Smooth muscle cell (in vitro differentiated cells): ENCODE measurements around the gene MICU2. TPM values are rescaled to one million over a fixed set of nuclear protein-coding genes. Genes with fewer than 3 reads are reported as not detected.
A peak's percentile ranks its signal among the peaks of the same experiment; 100 is the strongest.

Experiments used
- DNase-seq: peaks from one replicate; lab custom pipeline; 2025; ENCODE audit not compliant: unreplicated experiment; lab: John Stamatoyannopoulos, UW
- H2AFZ ChIP-seq: fragments of 200-600 bp; sonication (generic); 2 replicates; pipeline ENCODE4 v1.6.0; 2016; ENCODE audit warnings: antibody characterized with exemption, low read depth, mild to moderate bottlenecking
- H3F3A ChIP-seq: fragments of 200-600 bp; sonication (generic); 2 replicates; pipeline ENCODE4 v1.6.0; 2017; ENCODE audit warnings: antibody characterized with exemption, low read depth
- H3K27ac ChIP-seq: fragments of 200-600 bp; sonication (generic); 2 replicates; pipeline ENCODE4 v1.5.1; 2016; ENCODE audit warnings: low read depth, mild to moderate bottlenecking
- H3K27me3 ChIP-seq: fragments of 200-600 bp; sonication (generic); 2 replicates; pipeline ENCODE4 v1.6.1; 2016; ENCODE audit warnings: low read depth, mild to moderate bottlenecking
- H3K36me3 ChIP-seq: fragments of 200-600 bp; sonication (generic); 2 replicates; pipeline ENCODE4 v1.5.1; 2016; ENCODE audit warnings: low read depth
- H3K4me1 ChIP-seq: fragments of 200-600 bp; sonication (generic); 2 replicates; pipeline ENCODE4 v1.5.1; 2016; ENCODE audit warnings: low read depth
- H3K4me2 ChIP-seq: fragments of 200-600 bp; sonication (generic); 2 replicates; pipeline ENCODE4 v1.6.0; 2016; ENCODE audit warnings: mild to moderate bottlenecking
- H3K4me3 ChIP-seq: fragments of 200-600 bp; sonication (generic); 2 replicates; pipeline ENCODE4 v1.5.1; 2016; ENCODE audit warnings: mild to moderate bottlenecking
- H3K79me2 ChIP-seq: fragments of 200-600 bp; sonication (generic); 2 replicates; pipeline ENCODE4 v1.6.0; 2016; ENCODE audit warnings: low read depth, mild to moderate bottlenecking
- H3K9ac ChIP-seq: fragments of 200-600 bp; sonication (generic); 2 replicates; pipeline ENCODE4 v1.6.0; 2016; ENCODE audit warnings: low read depth
- H3K9me3 ChIP-seq: fragments of 200-600 bp; sonication (generic); replicated peaks from 2 replicates; pipeline ENCODE4 v1.5.1; 2016; ENCODE audit warnings: low read depth
- H4K20me1 ChIP-seq: fragments of 200-600 bp; sonication (generic); 2 replicates; pipeline ENCODE4 v1.6.0; 2016; ENCODE audit warnings: low read depth
- CTCF ChIP-seq: fragments of 200-600 bp; sonication (generic); IDR thresholded peaks from 2 replicates; pipeline ENCODE4 v1.5.1; 2017; ENCODE audit warnings: borderline replicate concordance, mild to moderate bottlenecking, antibody characterized with exemption; ENCODE audit not compliant: insufficient read depth, poor library complexity, severe bottlenecking
- WGBS: methylation state at CpG from one replicate; pipeline ENCODE4 v1.1.7; 2016; ENCODE audit warnings: low lambda C conversion rate; 5-methylcytosine and 5-hydroxymethylcytosine counted together
- polyA plus RNA-seq: library from polyadenylated mRNA; unstranded; fragments of >200 nt; fragmentation: Nextera tagmentation; extraction: Ambion mirVana; gene quantifications from 2 replicates; pipeline ENCODE4 v1.2.1, GENCODE V29; 2016
- total RNA-seq: library from RNA; depleted of rRNA; stranded (reverse); fragments of >200 nt; gene quantifications from 2 replicates; pipeline ENCODE4 v1.2.3, GENCODE V29; 2014

The MICU2 gene
- total and polyA plus RNA-seq, 2 experiments from 2014 or later: 40.2 to 86.5 TPM

GRCh38 chr13:21534760-21535159 is 69.2 kb downstream of the MICU2 start:
- Histone ChIP-seq H4K20me1 (peaks cover 3% of the 10 kb centered on the region), H3K27me3 (no peaks in the 10 kb centered on the region), H3K4me2 (no peak overlapping the region), H3F3A (peaks cover 3% of the 10 kb centered on the region), H3K36me3 (no peaks in the 10 kb centered on the region), H3K9me3 (no peaks in the 10 kb centered on the region), H3K9ac (no peak overlapping the region), H3K79me2 (no peaks in the 10 kb centered on the region), H2AFZ (no peak overlapping the region), H3K4me3 (no peak overlapping the region), H3K4me1 (no peaks in the 10 kb centered on the region), H3K27ac (no peak overlapping the region)
- DNase-seq: no peak
- TF ChIP-seq CTCF: no peak
- 96% methylated on average over 1 of the region's 1 CpG for WGBS

GRCh38 chr13:21531455-21531854 is 72.5 kb downstream of the MICU2 start:
- no peaks in the 10 kb centered on the region for H3K9me3 ChIP-seq
- no peak overlapping the region for H3K27ac ChIP-seq
- H3K9ac ChIP-seq: no peak overlapping the region
- DNase-seq: no peak
- no peak overlapping the region for H2AFZ ChIP-seq
- H3K4me1 ChIP-seq: no peaks in the 10 kb centered on the region
- H3K79me2 ChIP-seq: no peaks in the 10 kb centered on the region
- H3K36me3 ChIP-seq: no peaks in the 10 kb centered on the region
- H3K4me3 ChIP-seq: no peak overlapping the region
- no peaks in the 10 kb centered on the region for H3K27me3 ChIP-seq
- H3K4me2 ChIP-seq: no peak overlapping the region
- WGBS: 94% methylated on average over 5 of the region's 5 CpGs
- H3F3A ChIP-seq: peaks cover 4% of the 10 kb centered on the region
- peaks cover 7% of the 10 kb centered on the region for H4K20me1 ChIP-seq
- no peak for TF ChIP-seq CTCF

GRCh38 chr13:21530656-21531055 is 73.3 kb downstream of the MICU2 start:
- WGBS: 96% methylated on average over 11 of the region's 11 CpGs
- Histone ChIP-seq H3K27ac (no peak overlapping the region), H3K79me2 (no peaks in the 10 kb centered on the region), H4K20me1 (peaks cover 7% of the 10 kb centered on the region), H3K4me3 (no peak overlapping the region), H3K9me3 (no peaks in the 10 kb centered on the region), H3K36me3 (no peaks in the 10 kb centered on the region), H3K27me3 (no peaks in the 10 kb centered on the region), H2AFZ (no peak overlapping the region), H3F3A (peaks cover 4% of the 10 kb centered on the region), H3K9ac (no peak overlapping the region), H3K4me1 (no peaks in the 10 kb centered on the region), H3K4me2 (no peak overlapping the region)
- no peak for TF ChIP-seq CTCF
- DNase-seq: no peak

GRCh38 chr13:21529146-21529893 is 74.7 kb downstream of the MICU2 start:
- no peak overlapping the region for H2AFZ ChIP-seq
- no peaks in the 10 kb centered on the region for H3K4me1 ChIP-seq
- DNase-seq: no peak
- no peaks in the 10 kb centered on the region for H3K9me3 ChIP-seq
- H3F3A ChIP-seq: peaks cover 4% of the 10 kb centered on the region
- no peaks in the 10 kb centered on the region for H3K27me3 ChIP-seq
- TF ChIP-seq CTCF: no peak
- no peak overlapping the region for H3K4me2 ChIP-seq
- H3K9ac ChIP-seq: no peak overlapping the region
- H4K20me1 ChIP-seq: peaks cover 4% of the 10 kb centered on the region
- H3K27ac ChIP-seq: peak overlapping the region; percentile 16
- WGBS: 88% methylated on average over 3 of the region's 3 CpGs
- no peak overlapping the region for H3K4me3 ChIP-seq
- no peaks in the 10 kb centered on the region for H3K79me2 ChIP-seq
- peaks cover 2% of the 10 kb centered on the region for H3K36me3 ChIP-seq
